Hindlimb muscle (tissue), 1 donor: ENCODE results near the gene GPR157. TPM values are rescaled to one million over a fixed set of nuclear protein-coding genes. Genes with fewer than 3 reads are reported as not detected.
"Not testable (repeated sequence)": the region's sequence is repeated elsewhere in the genome, so short reads cannot be mapped to it uniquely, and the experiment has no call there.

Experiments used
- DNase-seq: peaks from one replicate; pipeline ENCODE4 v3.0.0-alpha.2; 2013
- polyA plus RNA-seq: library from polyadenylated mRNA; unstranded; fragments of 120-200 nt; gene quantifications from one replicate; pipeline ENCODE4 v1.2.1, GENCODE V29; 2013; ENCODE audit not compliant: insufficient read length

GPR157 gene
- polyA plus RNA-seq: 1.1 TPM

- DNase-seq: peak; percentile 62
These were observed at the start of gene GPR157 for GRCh38 chr1:9128520-9129265. TSS of gene GPR157 (minus strand) at chr1:9129102. CDS start at chr1:9129027, 75 bp downstream.

- no peak for DNase-seq
These were observed 45.9 kb upstream of the GPR157 start for GRCh38 chr1:9174762-9175161.

- no peak for DNase-seq
These were observed 45.3 kb upstream of the GPR157 start for GRCh38 chr1:9174243-9174642.

- no peak for DNase-seq
These were observed 40.8 kb upstream of the GPR157 start for GRCh38 chr1:9169601-9170137.

GRCh38 chr1:9167638-9168037, 38.7 kb upstream of the GPR157 start:
- no peak for DNase-seq

GRCh38 chr1:9166289-9167235, 37.7 kb upstream of the GPR157 start:
- no peak for DNase-seq

- no peak for DNase-seq
These were observed 36.5 kb upstream of the GPR157 start for GRCh38 chr1:9165396-9165795.

GRCh38 chr1:9164919-9165318, 36.0 kb upstream of the GPR157 start:
- no peak for DNase-seq

- no peak for DNase-seq
These were observed 35.6 kb upstream of the GPR157 start for GRCh38 chr1:9164532-9164900.

GRCh38 chr1:9161963-9162362, 33.1 kb upstream of the GPR157 start:
- DNase-seq: no peak

GRCh38 chr1:9161342-9161741, 32.4 kb upstream of the GPR157 start:
- DNase-seq: no peak

- DNase-seq: no peak
These were observed 31.3 kb upstream of the GPR157 start for GRCh38 chr1:9160079-9160717.

- no peak for DNase-seq
These were observed 27.0 kb upstream of the GPR157 start for GRCh38 chr1:9155879-9156278.

GRCh38 chr1:9155405-9155804, 26.5 kb upstream of the GPR157 start:
- not testable (repeated sequence) for DNase-seq

- DNase-seq: no peak
These were observed 24.2 kb upstream of the GPR157 start for GRCh38 chr1:9153152-9153551.

- no peak for DNase-seq
These were observed 23.6 kb upstream of the GPR157 start for GRCh38 chr1:9152535-9152934.

GRCh38 chr1:9151328-9151860, 22.5 kb upstream of the GPR157 start:
- peak; percentile 80 for DNase-seq

GRCh38 chr1:9150582-9151327, 21.9 kb upstream of the GPR157 start:
- DNase-seq: peak; percentile 83

GRCh38 chr1:9149837-9150581, 21.1 kb upstream of the GPR157 start:
- peak; percentile 49 for DNase-seq

- DNase-seq: no peak
These were observed 20.2 kb upstream of the GPR157 start for GRCh38 chr1:9149151-9149550.

- DNase-seq: no peak
These were observed 17.3 kb upstream of the GPR157 start for GRCh38 chr1:9146156-9146555.
